Renal cortex interstitium (tissue), 11 donors: ENCODE measurements around the gene SH3GL1. TPM values are rescaled to one million over a fixed set of nuclear protein-coding genes. Genes with fewer than 3 reads are reported as not detected.

ENCODE experiments used
- DNase-seq, 11 donors: peaks; one replicate each; pipeline ENCODE4 v3.0.0-alpha.2; 2013; ENCODE audit warnings: low read depth in 9 of 11, low spot score in 4 of 11; ENCODE audit errors: extremely low read depth in 1 of 11
- polyA plus RNA-seq, 3 donors: library from polyadenylated mRNA; unstranded; fragments of 120-200 nt; gene quantifications; one replicate each; pipeline ENCODE4 v1.2.1, GENCODE V29; 2013; ENCODE audit not compliant: insufficient read length in 3 of 3

The SH3GL1 gene
- polyA plus RNA-seq, 3 donors: 54.5 to 80.5 (median 73.3) TPM

DNA sequence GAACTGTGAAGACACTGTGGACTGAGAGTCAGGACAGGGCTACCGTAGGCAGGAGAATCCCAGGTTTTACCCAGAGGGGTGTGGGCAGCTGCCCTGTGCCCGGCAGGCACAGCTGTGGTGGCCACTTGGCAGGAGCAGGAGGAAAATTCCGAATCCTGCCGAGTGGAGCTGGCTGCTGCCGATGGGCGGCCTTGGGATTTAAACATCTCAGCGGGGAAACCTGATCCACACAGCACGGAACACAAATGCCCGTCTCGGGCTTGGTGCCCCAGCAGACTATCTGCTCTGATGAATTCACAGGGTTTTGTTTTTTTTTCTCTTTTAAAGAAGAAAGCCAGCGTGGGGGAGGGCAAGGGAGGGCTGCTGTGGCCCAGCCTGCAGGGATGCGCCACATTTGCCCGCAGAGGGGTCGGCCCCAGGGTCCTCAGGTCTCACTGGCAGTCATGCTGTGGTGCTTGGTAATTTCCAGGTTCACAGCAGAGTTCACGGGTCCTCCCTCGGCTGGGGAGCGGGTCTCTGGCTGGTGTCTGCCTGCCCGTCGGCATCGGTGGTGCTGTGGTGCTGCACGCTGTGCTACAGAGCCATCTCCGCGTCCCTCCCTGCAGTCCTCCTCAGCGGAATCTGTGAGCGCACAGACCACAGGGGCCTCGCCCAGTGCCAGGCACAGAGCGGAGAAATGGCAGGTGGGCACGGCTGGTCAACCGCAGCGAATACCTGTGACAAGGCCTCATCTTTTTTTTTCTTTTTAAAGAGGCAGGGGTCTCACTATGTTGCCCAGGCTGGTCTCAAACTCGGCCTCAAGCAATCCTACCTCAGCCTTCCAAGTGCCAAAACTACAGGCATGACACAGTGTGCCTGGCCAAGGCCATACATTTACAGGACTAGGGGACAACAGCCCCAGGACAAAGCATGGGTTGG, 28.8 kb downstream of the SH3GL1 start:
- no peak for DNase-seq

DNA sequence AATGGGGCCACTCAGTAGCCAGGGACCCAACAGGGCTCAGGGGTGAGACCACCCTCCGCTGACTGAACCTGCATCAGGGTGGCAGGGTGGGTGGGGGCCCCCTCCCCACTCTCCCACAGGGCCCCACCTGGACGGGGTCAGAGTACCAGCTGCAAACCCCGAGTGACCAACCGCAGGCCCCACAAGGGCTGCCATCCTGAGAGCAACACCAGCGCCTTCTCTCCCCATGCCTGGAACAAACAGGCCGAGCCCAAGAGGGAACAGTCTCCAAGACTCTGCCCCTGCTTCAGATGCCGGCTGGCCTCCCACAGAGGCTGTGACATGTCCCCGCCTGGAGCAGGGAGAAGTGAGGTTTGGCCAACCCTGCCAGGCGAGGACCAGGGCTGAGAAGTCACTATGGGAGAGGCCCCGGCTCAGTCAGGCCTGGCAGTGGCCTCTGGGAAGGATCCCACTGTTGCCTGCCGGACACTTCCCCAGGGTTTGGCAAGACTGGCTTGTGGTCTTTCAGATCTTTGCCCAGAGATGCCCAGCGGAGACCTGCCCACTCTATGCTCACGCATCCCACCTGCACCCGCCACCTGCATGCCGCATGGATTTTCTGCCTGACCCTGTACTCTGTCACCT, 29.8 kb downstream of the SH3GL1 start:
- no peak for DNase-seq

DNA sequence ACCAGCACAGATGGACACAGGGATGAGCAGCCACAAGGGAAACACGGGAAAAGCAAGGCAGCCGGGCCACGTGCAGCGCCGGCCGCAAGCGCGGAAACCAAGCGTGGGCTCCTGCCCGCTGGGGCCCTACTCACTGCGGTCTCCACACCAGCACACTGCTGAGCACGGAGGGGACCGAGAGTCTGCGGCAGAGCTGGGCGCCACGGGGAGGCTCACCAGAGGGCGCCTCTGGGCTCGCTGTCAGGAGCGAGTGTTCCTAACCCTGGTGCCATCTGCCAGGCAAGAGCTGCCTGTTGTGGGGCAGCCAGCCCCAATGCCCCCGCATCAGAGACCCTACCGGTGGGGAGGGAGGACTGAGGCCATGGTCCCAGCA, 30.5 kb downstream of the SH3GL1 start:
- no peak for DNase-seq

DNA sequence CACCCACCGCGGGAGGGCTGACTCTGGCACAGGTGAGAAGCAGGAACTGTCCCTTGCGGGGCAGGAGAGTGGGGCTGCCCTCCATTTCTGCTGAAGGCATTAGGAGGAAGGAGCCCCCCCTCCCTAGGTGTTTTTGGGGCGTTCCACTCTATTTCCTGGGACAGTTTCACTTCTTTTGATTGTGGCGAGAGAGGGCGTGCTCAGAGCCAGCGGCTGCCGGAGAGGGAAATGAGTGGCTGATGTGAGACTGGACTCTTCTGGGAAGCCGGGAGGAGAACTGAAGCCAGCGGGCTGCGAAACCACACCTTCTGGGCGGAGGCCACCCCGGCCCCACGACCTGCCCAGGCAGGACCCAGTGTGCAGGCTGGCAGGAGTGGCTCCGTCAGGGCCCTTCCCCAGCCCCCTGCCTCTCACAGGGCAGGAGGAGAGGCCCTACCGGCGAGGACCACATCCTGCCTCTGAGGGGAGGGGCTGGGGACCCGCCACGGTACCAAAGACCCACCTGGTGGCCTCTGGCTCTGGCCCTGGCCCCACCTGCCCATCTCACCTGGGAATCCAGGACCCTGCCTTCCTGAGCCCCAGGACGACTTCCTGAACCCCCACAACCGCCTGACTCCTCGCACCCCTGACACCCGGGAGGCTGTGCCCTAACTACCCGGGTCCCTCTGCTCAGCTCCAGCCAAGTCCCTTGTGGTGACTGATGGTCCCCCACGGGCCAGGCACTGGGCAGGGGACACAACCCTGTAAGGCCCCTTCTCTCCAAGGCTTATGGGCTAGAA, 31.0 kb downstream of the SH3GL1 start:
- DNase-seq: no peak

DNA sequence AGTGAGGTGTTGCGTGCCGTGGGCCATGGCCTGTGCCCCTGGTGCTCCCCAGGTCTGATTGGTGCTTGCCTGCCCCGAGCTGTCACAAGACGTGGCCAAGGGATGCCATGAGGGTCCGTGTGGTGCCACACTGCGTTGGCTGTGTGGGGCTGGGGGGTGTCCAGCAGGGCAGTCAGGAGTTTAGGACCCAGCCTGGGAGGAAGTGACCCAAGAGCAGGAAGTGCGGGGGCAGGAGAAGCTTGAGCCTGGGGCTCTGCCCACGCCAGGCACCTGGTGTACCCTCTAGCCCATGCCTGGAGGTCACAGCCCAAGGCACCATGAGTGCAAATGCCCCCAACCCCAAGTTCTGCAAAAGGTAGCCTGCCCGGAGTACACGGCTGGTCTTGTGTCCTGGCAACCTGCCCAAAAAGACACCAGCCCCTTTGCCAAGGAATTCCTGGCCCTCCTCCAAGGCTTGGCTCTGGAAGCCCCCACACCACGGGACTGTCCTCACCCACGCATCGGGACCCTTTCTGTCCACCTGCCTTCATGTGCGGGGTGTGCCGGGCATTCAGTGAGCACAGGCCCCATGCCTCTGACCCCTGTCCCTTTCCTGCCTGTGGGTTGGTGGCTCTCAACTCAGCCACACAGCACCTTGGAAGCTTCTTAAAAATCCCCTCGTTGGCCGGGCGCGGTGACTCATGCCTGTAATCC, 32.1 kb downstream of the SH3GL1 start:
- DNase-seq: no peak

DNA sequence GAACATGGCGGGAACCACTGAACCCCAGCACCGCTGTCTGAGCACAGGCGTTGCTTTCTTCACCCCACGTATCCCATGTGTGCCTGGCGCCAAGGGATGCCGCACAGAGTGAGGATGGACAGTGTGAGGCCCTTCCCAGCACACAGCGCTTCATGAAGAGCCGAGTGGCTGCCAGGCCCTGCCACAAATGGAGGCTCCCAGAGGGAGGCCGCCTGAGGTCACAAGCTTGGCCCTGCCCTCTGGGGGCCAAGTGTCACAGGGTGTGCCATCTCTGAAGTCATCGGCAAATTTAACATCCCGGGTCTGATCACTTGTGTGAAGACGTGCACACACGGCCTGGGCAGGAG, 32.6 kb downstream of the SH3GL1 start:
- no peak for DNase-seq

DNA sequence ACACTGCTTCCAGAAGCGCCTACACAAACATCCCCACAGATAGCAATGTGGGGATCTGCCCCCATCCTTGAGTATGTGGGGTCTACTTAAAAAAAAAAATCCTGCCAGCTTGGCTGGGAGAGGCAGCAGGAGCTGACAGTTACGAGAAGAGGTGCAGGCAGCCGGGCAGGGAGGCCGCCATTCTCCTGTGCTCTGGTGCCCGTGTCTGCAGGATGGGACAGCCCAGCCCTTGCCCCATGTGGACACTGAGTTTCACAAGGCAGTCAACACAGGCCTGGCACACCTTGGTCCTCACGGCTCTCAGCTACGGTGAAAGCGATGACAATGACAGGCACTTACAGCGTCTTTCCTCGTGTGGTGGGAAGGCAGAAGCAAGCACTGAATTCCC, 33.0 kb downstream of the SH3GL1 start:
- DNase-seq: no peak

DNA sequence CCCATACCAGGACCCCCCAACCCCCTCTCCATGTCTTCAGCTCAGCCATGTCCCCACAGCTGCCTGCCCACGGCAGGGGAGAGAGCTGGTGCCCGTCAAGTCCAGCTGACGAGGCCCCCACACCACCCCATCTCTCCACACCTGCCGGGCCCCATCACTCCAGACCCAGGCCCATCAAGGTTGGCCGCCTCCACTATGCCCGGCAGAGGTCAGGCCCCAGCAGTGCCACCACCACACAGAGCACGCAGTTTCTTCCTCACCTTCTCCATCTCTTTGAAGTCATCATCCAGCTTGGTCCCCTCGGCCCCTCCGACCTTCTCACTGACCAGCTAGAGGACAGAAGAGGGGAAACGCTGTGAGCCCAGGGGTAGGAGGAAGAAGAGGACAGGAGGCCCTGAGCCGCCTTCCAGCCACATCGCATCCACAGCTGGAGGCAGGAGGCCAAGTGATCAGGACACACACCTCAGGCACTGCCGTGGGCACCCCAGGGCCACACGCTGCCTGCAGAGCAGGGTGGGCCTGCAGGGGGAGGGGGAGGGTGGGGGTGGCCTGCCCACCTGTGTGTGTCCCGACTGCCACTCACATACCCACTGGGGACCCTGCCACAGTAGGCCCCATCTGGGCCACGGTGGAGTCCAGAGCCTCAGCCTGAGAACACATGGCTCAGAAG, 33.5 kb downstream of the SH3GL1 start:
- no peak for DNase-seq

DNA sequence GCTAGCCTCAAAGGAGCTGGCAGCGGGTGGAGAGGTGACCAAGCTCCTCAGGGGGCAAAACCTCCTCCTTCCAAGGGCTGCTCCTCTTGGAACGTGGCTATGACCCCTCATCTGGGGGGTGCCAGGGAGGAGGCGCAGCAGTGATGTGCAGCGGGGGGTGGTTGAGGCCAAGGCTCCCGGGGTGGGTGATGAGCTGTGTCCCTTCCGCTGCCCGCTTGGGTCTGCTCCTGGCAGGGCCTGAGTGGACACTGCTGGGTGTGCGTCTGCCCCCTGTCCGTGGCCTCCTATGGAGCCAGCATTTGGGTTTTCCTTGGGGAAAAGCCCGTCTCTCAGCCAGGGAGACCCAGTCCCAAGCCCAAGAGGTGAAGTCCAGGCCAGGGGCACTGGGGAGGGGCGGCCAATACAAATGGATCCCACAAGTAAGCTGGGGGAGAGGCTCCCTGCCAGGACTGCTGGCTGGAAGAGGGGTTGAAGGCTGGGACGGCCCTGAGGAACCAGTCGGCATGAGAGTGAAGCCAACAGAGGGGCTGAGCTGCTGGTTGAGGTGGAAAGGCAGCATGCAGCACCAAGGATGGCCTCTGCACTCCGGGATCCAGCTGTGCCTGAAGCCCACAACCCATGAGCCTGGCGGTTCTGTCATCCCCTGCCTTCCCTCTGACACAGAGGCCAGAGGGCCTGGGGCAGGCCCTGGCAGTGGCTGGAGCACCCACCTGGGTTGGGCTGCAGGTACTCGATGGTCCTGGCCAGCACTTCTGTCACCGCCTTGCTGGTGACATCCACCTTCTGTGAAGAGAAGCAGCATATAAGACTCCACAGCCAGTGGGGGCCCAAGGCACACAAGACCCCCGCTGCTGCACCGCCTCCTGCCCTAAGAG, 34.3 kb downstream of the SH3GL1 start:
- DNase-seq: no peak

DNA sequence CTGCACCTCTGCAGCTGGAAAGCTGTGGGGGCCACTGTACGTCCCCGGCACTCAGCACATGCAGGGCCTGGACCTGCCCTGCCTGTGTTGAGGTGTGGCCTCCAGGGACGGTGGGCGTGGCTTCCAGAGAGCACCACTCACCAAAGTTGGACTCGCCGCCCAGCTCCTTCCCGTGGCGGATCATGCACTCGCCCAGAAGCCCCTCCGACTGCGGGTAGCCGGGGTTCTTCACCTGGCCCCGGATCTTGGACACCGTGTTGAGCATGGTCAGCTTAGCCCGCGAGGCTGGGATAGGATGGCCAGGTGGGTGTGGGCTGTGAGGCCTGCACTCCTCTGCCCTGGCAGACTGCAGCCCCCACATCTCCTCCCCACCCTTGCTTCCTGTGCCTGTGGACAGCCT, 35.0 kb downstream of the SH3GL1 start:
- no peak for DNase-seq

DNA sequence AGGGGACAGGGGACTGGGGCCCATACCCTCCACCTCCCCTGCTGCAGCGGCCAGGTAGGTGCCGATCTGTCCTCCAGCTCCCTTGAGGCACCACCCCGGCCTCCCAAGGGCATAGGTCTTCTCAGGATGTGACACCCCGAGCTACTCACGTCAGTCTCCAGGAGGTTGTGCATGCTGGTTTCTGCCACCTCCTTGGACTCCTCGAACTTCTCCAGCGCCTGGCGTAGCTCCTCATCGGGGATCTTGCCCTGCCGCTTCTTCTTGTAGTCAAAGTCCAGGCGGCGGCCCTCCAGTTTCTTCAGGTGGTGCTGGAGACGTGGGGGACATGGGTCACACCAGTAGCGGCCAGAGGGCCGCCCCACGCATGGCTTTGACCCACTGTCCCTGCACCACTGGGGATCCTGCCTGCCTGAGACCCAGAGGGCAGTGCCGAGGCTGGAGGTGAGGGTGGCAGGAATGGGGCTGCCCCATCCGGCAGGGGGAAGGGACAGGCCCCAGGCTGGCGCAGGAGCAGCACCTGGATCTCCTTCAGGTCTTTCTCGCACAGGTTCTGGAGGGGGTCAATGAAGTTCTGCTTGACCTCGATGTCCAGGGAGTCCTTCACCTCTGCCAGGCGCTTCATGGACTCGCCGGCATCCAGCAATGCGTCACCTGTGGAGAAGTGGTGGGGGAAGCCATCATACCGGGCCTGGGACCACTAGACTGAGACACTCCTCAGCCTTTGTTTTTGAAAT, 36.6 kb downstream of the SH3GL1 start:
- no peak for DNase-seq

DNA sequence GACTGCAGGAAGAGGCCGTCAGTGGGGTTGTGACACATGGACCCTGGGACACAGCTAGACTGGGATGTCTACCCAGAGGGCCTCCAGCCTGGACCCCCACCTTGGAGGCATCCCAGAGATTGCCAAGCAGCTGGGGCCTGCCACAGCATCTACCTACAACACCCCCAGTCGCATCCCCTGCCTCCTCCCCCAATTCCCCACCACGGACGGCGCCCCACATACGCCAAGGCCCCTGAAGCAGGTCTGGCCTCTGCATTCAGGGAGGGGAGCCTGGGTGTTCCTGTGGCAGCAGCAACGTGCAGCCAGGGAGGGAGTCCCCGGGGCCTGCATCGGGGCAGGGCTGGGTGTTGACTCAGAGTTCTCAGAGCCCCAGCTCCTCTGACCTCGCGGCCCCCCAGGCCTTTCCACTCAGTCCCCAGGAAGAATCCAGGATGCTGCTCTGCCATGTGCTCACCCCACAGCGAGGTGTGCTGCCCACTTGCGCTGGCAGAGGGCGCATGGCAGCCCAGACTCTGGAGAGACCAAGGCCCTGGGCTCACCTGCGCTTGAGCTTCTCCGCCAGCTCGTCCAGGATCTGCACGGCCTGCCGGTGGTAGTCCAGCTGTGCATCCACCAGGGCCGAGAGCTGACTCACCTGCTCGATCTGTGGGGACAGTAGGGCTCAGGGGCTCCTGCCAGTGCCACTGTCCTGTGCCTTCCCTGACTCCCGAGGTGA, 37.4 kb downstream of the SH3GL1 start:
- no peak for DNase-seq

DNA sequence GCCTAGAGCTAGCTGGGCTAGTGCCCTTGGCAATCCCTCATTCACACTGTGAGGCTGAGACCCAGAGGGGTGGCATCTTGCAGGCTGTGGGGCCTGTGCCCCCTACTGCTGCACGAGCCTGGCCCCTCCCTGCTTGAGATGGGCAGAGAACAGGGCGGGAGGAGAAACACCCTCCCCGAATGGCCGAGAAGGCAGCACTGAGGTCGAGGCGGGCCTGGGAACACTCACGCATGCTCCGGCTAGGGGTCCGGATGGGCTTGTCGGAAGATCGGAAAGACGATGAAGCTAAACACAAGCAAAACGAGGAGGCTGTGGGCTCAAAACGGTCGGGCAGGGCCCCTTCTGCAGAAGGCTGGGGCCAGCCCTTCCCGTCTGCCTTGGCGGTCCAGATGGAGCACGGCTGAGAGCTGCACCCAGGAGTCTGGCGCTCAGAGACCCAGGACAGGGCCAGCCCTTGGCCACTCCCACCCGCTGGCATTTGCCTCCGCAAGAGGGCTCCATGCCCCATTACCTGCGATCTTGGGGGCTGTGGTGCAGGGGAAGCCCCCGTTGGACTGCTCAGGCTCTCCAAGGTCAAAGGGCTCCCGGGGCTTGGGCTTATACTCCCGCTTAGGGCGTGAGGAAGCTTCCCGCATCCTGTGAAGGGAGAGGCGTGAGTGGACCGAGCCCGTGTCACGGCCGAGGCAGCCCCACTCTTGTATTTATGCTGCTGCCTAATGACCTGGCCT, 38.1 kb downstream of the SH3GL1 start:
- no peak for DNase-seq

DNA sequence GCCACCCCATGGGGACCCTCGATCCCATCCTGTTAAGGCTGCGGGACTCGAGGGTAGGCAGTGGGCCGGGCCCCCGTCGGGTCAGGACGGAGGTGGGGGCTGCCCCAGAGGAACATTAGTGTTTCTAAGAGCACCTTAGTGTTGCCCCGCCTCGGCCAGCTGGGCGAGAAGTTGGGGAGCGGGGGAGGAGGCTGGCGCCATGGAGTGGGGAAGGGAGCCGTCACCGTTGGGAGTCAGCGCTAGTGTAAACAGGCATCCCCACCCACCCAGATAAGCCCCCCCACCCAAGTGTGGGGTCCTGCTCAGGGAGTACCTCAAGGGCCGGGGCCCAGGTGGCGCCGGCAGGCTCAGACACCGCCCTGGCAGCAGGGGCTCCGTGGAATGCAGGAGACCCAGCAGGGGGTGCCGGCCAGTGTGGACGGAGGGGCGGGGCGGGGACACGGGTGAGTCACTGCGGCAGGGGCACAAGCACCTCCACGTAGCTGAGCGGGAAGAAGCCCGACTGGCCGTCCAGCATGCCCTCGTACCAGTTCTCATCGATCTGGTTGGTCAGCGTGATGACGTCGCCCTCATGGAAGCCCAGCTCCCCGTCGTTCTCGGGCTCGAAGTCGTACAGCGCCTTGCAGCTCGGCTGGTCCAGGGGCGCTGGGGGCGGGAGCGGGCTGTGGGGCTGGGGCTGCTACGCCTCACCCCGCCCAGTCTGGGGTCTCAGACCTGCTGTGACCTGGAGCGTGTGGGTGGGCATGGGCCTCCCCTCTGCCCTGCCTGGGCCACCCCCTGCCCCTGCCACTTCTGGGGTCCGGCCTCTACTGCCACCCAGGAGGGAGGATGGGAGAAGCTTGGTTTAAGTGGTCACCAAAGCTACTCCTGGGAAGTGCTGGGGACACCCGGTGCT, 38.9 kb downstream of the SH3GL1 start:
- no peak for DNase-seq

DNA sequence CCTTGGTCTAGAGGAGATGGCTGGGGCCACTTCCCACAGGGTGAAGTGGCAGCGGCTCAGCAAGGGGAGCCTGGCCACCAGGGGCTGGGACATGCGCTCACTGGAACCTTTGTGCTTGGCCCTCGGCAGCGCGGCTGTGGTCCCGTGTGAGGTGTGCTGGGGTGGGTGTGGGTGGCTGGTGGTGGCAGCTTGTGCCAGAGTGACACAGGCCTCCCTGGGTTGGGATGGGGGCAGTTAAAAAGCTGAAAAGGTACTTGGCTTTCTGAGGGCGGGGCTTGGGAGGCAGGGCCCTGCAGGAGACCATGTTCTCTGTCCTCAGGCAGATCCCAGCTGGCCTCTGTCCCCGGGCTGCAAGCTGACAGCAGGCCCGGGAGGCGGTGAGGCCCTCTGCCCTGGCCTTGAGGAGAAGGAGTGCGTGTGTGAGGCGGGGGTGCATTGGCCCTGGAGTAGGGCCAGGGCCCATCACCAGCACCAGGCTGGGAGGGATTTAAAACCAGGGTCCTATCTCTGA, 39.7 kb downstream of the SH3GL1 start:
- no peak for DNase-seq
